SK-N-SH treated with all-trans-retinoic acid at 6 μM for 48 hours (cell line): Measurements from ENCODE around the gene KCNIP4.

ENCODE experiments used
- ARNTL ChIP-seq: fragments of 450-650 bp; formaldehyde crosslinking; IDR thresholded peaks from 2 replicates; pipeline ENCODE4 v1.5.0; 2020; ENCODE audit warnings: low read depth, mild to moderate bottlenecking, moderate library complexity, borderline replicate concordance
- ESRRG ChIP-seq: fragments of 250-450 bp; sonication (Bioruptor Pico); IDR thresholded peaks from 2 replicates; pipeline ENCODE4 v1.6.1; 2021; ENCODE audit warnings: mild to moderate bottlenecking
- PATZ1 ChIP-seq: fragments of 250-450 bp; sonication (Bioruptor Pico); IDR thresholded peaks from 2 replicates; pipeline ENCODE4 v1.8.0; 2020; ENCODE audit warnings: mild to moderate bottlenecking, moderate library complexity, borderline replicate concordance
- ZFP3 ChIP-seq: fragments of 250-450 bp; sonication (Bioruptor Pico); IDR thresholded peaks from 2 replicates; pipeline ENCODE4 v1.5.0; 2020; ENCODE audit warnings: mild to moderate bottlenecking, moderate library complexity
- ZFP30 ChIP-seq: fragments of 450-650 bp; formaldehyde crosslinking; IDR thresholded peaks from 2 replicates; pipeline ENCODE4 v1.5.0; 2022; ENCODE audit warnings: mild to moderate bottlenecking, moderate library complexity
- TF ChIP-seq, protein P1 (sequence below): fragments of 250-450 bp; sonication (Bioruptor Pico); IDR thresholded peaks from 2 replicates; pipeline ENCODE4 v1.5.0; 2020; ENCODE audit warnings: mild to moderate bottlenecking, moderate library complexity

DNA sequence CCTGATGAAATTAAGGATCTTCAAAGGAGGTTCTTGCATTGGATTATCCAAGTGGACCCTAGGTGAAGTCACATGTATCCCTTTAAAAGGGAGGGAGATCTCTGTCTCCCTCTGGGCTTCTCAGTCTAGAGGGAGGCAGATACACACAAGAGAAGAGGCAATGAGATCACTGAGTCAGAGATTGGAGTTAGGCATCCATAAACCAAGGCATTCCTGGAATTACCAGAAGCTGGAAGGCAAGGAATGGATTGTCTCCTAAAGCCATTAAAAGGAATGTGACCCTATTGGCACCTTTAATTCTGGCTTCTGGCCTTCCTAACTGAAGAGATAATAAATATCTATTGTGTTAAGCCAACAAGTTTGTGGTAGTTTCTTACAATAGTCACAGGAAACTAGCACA lies 865.2 kb downstream of the KCNIP4 start:
- TF ChIP-seq PATZ1 (CRISPR knock-in tag): no peak
- TF ChIP-seq ARNTL (CRISPR knock-in tag): no peak
- TF ChIP-seq ZFP3 (CRISPR knock-in tag): no peak
- TF ChIP-seq ZFP30 (CRISPR knock-in tag): no peak
- TF ChIP-seq, protein P1, sequence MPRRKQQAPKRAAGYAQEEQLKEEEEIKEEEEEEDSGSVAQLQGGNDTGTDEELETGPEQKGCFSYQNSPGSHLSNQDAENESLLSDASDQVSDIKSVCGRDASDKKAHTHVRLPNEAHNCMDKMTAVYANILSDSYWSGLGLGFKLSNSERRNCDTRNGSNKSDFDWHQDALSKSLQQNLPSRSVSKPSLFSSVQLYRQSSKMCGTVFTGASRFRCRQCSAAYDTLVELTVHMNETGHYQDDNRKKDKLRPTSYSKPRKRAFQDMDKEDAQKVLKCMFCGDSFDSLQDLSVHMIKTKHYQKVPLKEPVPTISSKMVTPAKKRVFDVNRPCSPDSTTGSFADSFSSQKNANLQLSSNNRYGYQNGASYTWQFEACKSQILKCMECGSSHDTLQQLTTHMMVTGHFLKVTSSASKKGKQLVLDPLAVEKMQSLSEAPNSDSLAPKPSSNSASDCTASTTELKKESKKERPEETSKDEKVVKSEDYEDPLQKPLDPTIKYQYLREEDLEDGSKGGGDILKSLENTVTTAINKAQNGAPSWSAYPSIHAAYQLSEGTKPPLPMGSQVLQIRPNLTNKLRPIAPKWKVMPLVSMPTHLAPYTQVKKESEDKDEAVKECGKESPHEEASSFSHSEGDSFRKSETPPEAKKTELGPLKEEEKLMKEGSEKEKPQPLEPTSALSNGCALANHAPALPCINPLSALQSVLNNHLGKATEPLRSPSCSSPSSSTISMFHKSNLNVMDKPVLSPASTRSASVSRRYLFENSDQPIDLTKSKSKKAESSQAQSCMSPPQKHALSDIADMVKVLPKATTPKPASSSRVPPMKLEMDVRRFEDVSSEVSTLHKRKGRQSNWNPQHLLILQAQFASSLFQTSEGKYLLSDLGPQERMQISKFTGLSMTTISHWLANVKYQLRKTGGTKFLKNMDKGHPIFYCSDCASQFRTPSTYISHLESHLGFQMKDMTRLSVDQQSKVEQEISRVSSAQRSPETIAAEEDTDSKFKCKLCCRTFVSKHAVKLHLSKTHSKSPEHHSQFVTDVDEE (CRISPR knock-in tag): no peak
- TF ChIP-seq ESRRG (CRISPR knock-in tag): no peak
